ENCODE data around the gene TOX3.

Gene TOX3

GRCh38 chr16:52494145-52494544 is 52.8 kb downstream of the TOX3 start:
- peak overlapping the region; percentile 85 for H3K27ac ChIP-seq
- TF ChIP-seq ZFX (IDR thresholded peaks at IDR 0.05; ENCODE audit: borderline replicate concordance) (no peak), CTCF (IDR thresholded peaks at IDR 0.05) (no peak)

- TF ChIP-seq ZFX (IDR thresholded peaks at IDR 0.05; ENCODE audit: borderline replicate concordance) (no peak), CTCF (IDR thresholded peaks at IDR 0.05) (no peak)
- peak overlapping the region; percentile 85 for H3K27ac ChIP-seq
Measured at GRCh38 chr16:52492789-52493357, 54.1 kb downstream of the TOX3 start.

DNA sequence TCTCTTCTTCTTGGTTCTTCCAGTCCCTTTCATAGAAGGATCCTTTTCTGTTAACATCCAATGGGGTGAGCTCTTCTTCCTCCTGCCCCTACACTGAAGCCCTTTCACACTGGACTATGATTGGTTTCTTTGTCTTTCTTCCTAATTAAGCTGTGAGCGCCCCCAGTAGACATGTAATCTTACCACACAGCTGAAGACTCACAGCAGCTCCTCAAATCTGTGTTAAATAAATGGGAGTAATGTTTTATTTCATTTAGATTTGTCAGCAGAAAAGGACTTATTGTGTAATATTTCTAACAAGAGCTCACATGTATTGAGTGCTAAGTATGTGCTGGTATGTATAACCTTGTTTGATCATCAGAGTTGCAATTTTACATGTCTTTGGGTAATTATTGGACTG is 55.7 kb downstream of the TOX3 start:
- TF ChIP-seq ZFX (IDR thresholded peaks at IDR 0.05; ENCODE audit: borderline replicate concordance) (no peak), CTCF (IDR thresholded peaks at IDR 0.05) (no peak)
- peak overlapping the region; percentile 40; the same call in 1 of the 2 replicates for H3K27ac ChIP-seq

- H3K27ac ChIP-seq, result peak overlapping the region; percentile 40
- no peak for TF ChIP-seq ZFX (IDR thresholded peaks at IDR 0.05; ENCODE audit: borderline replicate concordance)
- TF ChIP-seq CTCF (IDR thresholded peaks at IDR 0.05), result no peak
Measured at GRCh38 chr16:52489894-52490293, 57.0 kb downstream of the TOX3 start.

GRCh38 chr16:52488837-52489289 is 58.1 kb downstream of the TOX3 start:
- peak overlapping the region; percentile 40 for H3K27ac ChIP-seq
- TF ChIP-seq ZFX (IDR thresholded peaks at IDR 0.05; ENCODE audit: borderline replicate concordance) (no peak), CTCF (IDR thresholded peaks at IDR 0.05) (no peak)

DNA sequence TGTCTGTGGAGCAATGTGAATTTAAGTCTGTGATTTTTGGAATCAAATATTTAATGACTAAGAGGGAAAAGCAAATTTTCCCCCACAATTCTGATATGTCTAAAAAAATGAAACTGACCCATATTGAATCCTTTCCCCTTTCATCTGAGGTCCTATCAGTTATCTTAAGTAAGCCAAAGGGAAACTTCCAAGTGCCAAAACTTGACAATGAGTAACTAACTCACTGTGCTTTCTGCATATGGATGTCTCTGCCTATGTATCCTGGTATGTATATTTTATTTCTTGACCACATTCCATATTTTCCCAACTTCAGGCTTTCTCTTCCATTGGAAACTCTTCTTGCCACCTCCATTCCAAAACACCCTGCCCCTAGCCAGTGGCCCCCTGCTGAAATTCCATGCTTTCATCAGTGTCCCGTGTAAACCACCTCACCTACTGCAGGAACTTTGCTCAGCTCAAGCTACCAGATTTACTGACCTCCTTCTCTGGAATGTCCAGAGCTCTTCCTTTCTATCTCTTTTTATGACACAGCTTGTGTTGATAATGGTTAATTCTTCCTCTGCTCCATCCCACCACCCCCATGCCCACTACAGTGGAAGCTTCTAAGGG is 59.0 kb downstream of the TOX3 start:
- H3K27ac ChIP-seq, result peak overlapping the region; percentile 40
- no peak for TF ChIP-seq CTCF (IDR thresholded peaks at IDR 0.05)

DNA sequence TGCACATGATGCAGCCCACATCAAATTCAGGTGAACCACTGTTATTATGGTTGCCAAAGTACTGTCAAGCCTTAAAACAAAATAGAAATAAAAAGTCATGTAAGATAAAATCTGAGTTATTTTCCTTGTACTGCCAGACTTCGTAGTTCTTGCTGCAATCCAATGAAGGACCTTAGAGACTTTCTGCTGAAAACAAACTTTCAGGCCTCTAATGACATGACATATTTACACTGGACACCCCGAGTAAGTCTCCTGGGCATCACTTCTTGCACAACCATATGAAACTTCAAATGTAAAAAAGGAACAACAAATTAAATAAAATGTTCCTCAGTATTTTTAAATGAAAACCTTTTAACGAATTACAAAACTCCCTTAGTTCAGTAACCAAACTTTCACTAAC is 66.7 kb downstream of the TOX3 start:
- no peak overlapping the region for H3K27ac ChIP-seq
- no peak for TF ChIP-seq ZFX (IDR thresholded peaks at IDR 0.05; ENCODE audit: borderline replicate concordance)
- TF ChIP-seq CTCF (IDR thresholded peaks at IDR 0.05), result no peak
